Naive thymus-derived CD4-positive, alpha-beta T cell (primary cell): Measurements from ENCODE around the gene PLVAP. TPM values are rescaled to one million over a fixed set of nuclear protein-coding genes. Genes with fewer than 3 reads are reported as not detected.
A peak's percentile ranks its signal among the peaks of the same experiment; 100 is the strongest.

ENCODE experiments used
- ATAC-seq: fragments of 150-1000 bp; cut with Tn5 transposase; 2 replicates; pipeline ENCODE4 v1.10.0; 2021; ENCODE audit warnings: mild to moderate bottlenecking, moderate library complexity
- CTCF ChIA-PET: fragments of 350-600 bp; sonication (Branson Sonifier 250); formaldehyde crosslinking; loops from one replicate; lab custom pipeline; 2021; ENCODE audit warnings: antibody characterized with exemption; lab: Charles Lee
- POLR2A ChIA-PET: fragments of 350-600 bp; sonication (Branson Sonifier 250); formaldehyde crosslinking; loops from one replicate; lab custom pipeline; 2021; ENCODE audit warnings: antibody characterized with exemption, inconsistent platforms; lab: Charles Lee
- DNase-seq, 9 donors: peaks; one replicate each; pipeline versions ENCODE4 v3.0.0 to v3.0.0-alpha.2; 2020 to 2022; ENCODE audit warnings: mixed read lengths in 1 of 9
- H3K27ac ChIP-seq: one replicate; pipeline ENCODE4 v1.7.0; 2013; ENCODE audit warnings: mild to moderate bottlenecking, low read depth, low read length, moderate library complexity
- H3K27me3 ChIP-seq, 2 donors: one replicate each; pipeline ENCODE4 v1.7.0; 2013; ENCODE audit warnings: low read length in 2 of 2, mild to moderate bottlenecking in 2 of 2, moderate library complexity in 2 of 2; ENCODE audit not compliant: control insufficient read depth in 2 of 2, insufficient read depth in 2 of 2
- H3K36me3 ChIP-seq, 3 experiments: 1 replicate in 2 of 3; 2 replicates in 1 of 3; pipeline ENCODE4 v1.7.0; 2013; ENCODE audit warnings: low read length in 3 of 3, mild to moderate bottlenecking in 3 of 3, moderate library complexity in 1 of 3; ENCODE audit not compliant: insufficient read depth in 3 of 3, control insufficient read depth in 2 of 3
- H3K4me1 ChIP-seq, 2 donors: one replicate each; pipeline ENCODE4 v1.7.0; 2013; ENCODE audit warnings: low read length in 2 of 2, mild to moderate bottlenecking in 2 of 2, moderate library complexity in 1 of 2; ENCODE audit not compliant: control insufficient read depth in 2 of 2, insufficient read depth in 2 of 2
- H3K4me3 ChIP-seq: 2 replicates; pipeline ENCODE4 v1.7.0; 2013; ENCODE audit warnings: mild to moderate bottlenecking, low read length
- H3K9me3 ChIP-seq, 3 experiments: 1 replicate in 2 of 3; 2 replicates in 1 of 3; pipeline ENCODE4 v1.7.0; 2013; ENCODE audit warnings: low read length in 3 of 3; ENCODE audit not compliant: control insufficient read depth in 2 of 3
- H3K27ac Mint-ChIP-seq, 9 donors: one replicate each; pipeline ENCODE4 v1.8.0; 2020 to 2022; ENCODE audit warnings: mixed read lengths in 9 of 9, mild to moderate bottlenecking in 8 of 9, moderate library complexity in 5 of 9, inconsistent platforms in 2 of 9
- H3K27me3 Mint-ChIP-seq, 5 donors: one replicate each; pipeline ENCODE4 v1.8.0; 2021 to 2022; ENCODE audit warnings: mixed read lengths in 5 of 5, mild to moderate bottlenecking in 1 of 5
- H3K36me3 Mint-ChIP-seq, 5 donors: one replicate each; pipeline ENCODE4 v1.8.0; 2020 to 2022; ENCODE audit warnings: mixed read lengths in 5 of 5, mild to moderate bottlenecking in 3 of 5, inconsistent platforms in 1 of 5
- H3K4me1 Mint-ChIP-seq, 7 donors: one replicate each; pipeline ENCODE4 v1.8.0; 2020 to 2022; ENCODE audit warnings: mixed read lengths in 7 of 7, mild to moderate bottlenecking in 3 of 7, inconsistent platforms in 1 of 7
- H3K4me3 Mint-ChIP-seq, 10 donors: one replicate each; pipeline ENCODE4 v1.8.0; 2020 to 2022; ENCODE audit warnings: mild to moderate bottlenecking in 10 of 10, mixed read lengths in 10 of 10, moderate library complexity in 6 of 10, inconsistent platforms in 2 of 10
- H3K9me3 Mint-ChIP-seq, 11 donors: one replicate each; pipeline ENCODE4 v1.8.0; 2020 to 2022; ENCODE audit warnings: mixed read lengths in 11 of 11, mild to moderate bottlenecking in 4 of 11, inconsistent platforms in 1 of 11, moderate library complexity in 1 of 11
- intact Hi-C, 2 donors: fragments of 100-400 bp; cut with micrococcal nuclease; formaldehyde crosslinking; loops; one replicate each; pipeline ENCODE4 v1.15.1; 2023
- polyA plus RNA-seq, 2 donors: library from polyadenylated mRNA; unstranded; fragments of 300-500 nt; fragmentation: Illumina TruSeq; gene quantifications; one replicate each; pipeline ENCODE4 v1.2.3, GENCODE V29; 2021
- total RNA-seq, 6 experiments: library from RNA in 5 of 6; stranded (reverse) in 5 of 6; gene quantifications; 1 replicate in 5 of 6; 2 replicates in 1 of 6; pipeline ENCODE4 v1.2.3 and lab custom pipeline; 2021 to 2026

PLVAP gene
- total and polyA plus RNA-seq, 7 experiments from 2014 or later = 0.24 to 0.43 (median 0.42) TPM; not detected in 4

- Mint-ChIP-seq H3K4me3 (peak overlapping the region; percentile 39 to 85 (median 65)), H3K27ac (peak overlapping the region in 4 of 9 donors; percentile 12 to 38 (median 28)), H3K9me3 (peaks cover 0 to 3% (median 0%) of the 10 kb centered on the region in 11 donors), H3K27me3 (peaks cover 0 to 12% (median 0%) of the 10 kb centered on the region in 5 donors), H3K36me3 (peaks cover 0 to 20% (median 3%) of the 10 kb centered on the region in 5 donors), H3K4me1 (peaks cover 21 to 45% (median 28%) of the 10 kb centered on the region in 7 donors)
- POLR2A ChIA-PET = interaction anchor here (0.5 to 1.9 kb wide), 4 partner anchors 9 to 419 kb away, joined by 3 to 6 read pairs (median 3); partner anchors contain the start of gene DDA1
- H3K4me1 ChIP-seq = peaks cover 17 to 18% of the 10 kb centered on the region in 2 donors
- H3K27ac ChIP-seq = no peak overlapping the region
- peaks cover 0 to 4% (median 0%) of the 10 kb centered on the region in 3 experiments for H3K36me3 ChIP-seq
- intact Hi-C loops = no loop called here
- CTCF ChIA-PET = interaction anchor here (0.6 kb wide), 1 partner anchor 132 kb away, joined by 3 read pairs; no protein-coding TSS in a partner anchor
- ATAC-seq = no peak
- no peak overlapping the region for H3K4me3 ChIP-seq
- no peaks in the 10 kb centered on the region for H3K9me3 ChIP-seq
- H3K27me3 ChIP-seq = no peaks in the 10 kb centered on the region
- DNase-seq = no peak
Observed at GRCh38 chr19:17330262-17331044, 46.7 kb downstream of the PLVAP start.

GRCh38 chr19:17329366-17330261, 47.5 kb downstream of the PLVAP start:
- POLR2A ChIA-PET = interaction anchor here (0.5 to 1.9 kb wide), 7 partner anchors 10 to 420 kb away, joined by 3 to 17 read pairs (median 3); partner anchors contain the start of genes DDA1 and MRPL34
- H3K4me3 ChIP-seq = peak overlapping the region; percentile 33
- Mint-ChIP-seq H3K9me3 (peaks cover 0 to 3% (median 0%) of the 10 kb centered on the region in 11 donors), H3K4me1 (peaks cover 17 to 36% (median 22%) of the 10 kb centered on the region in 7 donors), H3K4me3 (peak overlapping the region; percentile 18 to 85 (median 68)), H3K27ac (peak overlapping the region in 2 of 9 donors; percentile 12 to 19), H3K36me3 (peaks cover 0 to 20% (median 3%) of the 10 kb centered on the region in 5 donors), H3K27me3 (peaks cover 0 to 12% (median 0%) of the 10 kb centered on the region in 5 donors)
- DNase-seq = no peak
- H3K27me3 ChIP-seq = no peaks in the 10 kb centered on the region
- H3K36me3 ChIP-seq = peaks cover 0 to 4% (median 0%) of the 10 kb centered on the region in 3 experiments
- ATAC-seq = no peak
- CTCF ChIA-PET = interaction anchor here (0.6 kb wide), 1 partner anchor 132 kb away, joined by 3 read pairs; no protein-coding TSS in a partner anchor
- peak overlapping the region; percentile 84 for H3K27ac ChIP-seq
- H3K4me1 ChIP-seq = peaks cover 11 to 13% of the 10 kb centered on the region in 2 donors
- intact Hi-C loops = loop anchor here in 1 of 2 donors (2.0 kb wide), 1 partner anchor 17 kb away; no protein-coding TSS in a partner anchor
- no peaks in the 10 kb centered on the region for H3K9me3 ChIP-seq

- ATAC-seq = peak; percentile 38
- intact Hi-C loops = loop anchor here in 1 of 2 donors (1.0 to 2.0 kb wide), 5 partner anchors 9 to 36 kb away; partner anchors contain the start of genes DDA1, GTPBP3 and MRPL34
Observed at GRCh38 chr19:17328517-17329365, 48.4 kb downstream of the PLVAP start.

GRCh38 chr19:17327654-17328516, 49.3 kb downstream of the PLVAP start:
- DNase-seq (peak in 8 of 9 donors; percentile 35 to 61 (median 50)), ATAC-seq (peak; percentile 79)
- peaks cover 0 to 3% (median 0%) of the 10 kb centered on the region in 11 donors for H3K9me3 Mint-ChIP-seq
- H3K27ac Mint-ChIP-seq = peak overlapping the region in 7 of 9 donors; percentile 48 to 84 (median 76)
- Histone ChIP-seq H3K4me1 (peaks cover 6 to 7% of the 10 kb centered on the region in 2 donors), H3K27me3 (no peaks in the 10 kb centered on the region), H3K36me3 (peaks cover 0 to 4% (median 0%) of the 10 kb centered on the region in 3 experiments), H3K9me3 (no peaks in the 10 kb centered on the region), H3K4me3 (peak overlapping the region; percentile 71), H3K27ac (peak overlapping the region; percentile 84)
- ChIA-PET POLR2A (interaction anchor here (0.7 to 6.6 kb wide), 5 partner anchors 11 to 102 kb away, joined by 3 to 36 read pairs (median 5); partner anchors contain the start of genes DDA1 and MRPL34), CTCF (interaction anchor here (0.6 to 1.7 kb wide), 2 partner anchors 14 to 36 kb away, joined by 3 to 4 read pairs; no protein-coding TSS in a partner anchor)
- peak overlapping the region; percentile 71 to 85 (median 81) for H3K4me3 Mint-ChIP-seq
- H3K36me3 Mint-ChIP-seq = peaks cover 0 to 16% (median 3%) of the 10 kb centered on the region in 5 donors
- intact Hi-C loops = loop anchor here in 1 of 2 donors (1.0 to 2.0 kb wide), 5 partner anchors 9 to 36 kb away; partner anchors contain the start of genes DDA1, GTPBP3 and MRPL34
- H3K27me3 Mint-ChIP-seq = peaks cover 0 to 12% (median 0%) of the 10 kb centered on the region in 5 donors
- peaks cover 7 to 28% (median 15%) of the 10 kb centered on the region in 7 donors for H3K4me1 Mint-ChIP-seq

More at GRCh38 chr19:17328517-17329365, 48.4 kb downstream of the PLVAP start:
- H3K4me3 ChIP-seq = peak overlapping the region; percentile 71
- Mint-ChIP-seq H3K9me3 (peaks cover 0 to 3% (median 0%) of the 10 kb centered on the region in 11 donors), H3K36me3 (peaks cover 0 to 17% (median 3%) of the 10 kb centered on the region in 5 donors), H3K27ac (peak overlapping the region in 3 of 9 donors; percentile 39 to 74 (median 52)), H3K4me1 (peaks cover 11 to 31% (median 19%) of the 10 kb centered on the region in 7 donors), H3K27me3 (peaks cover 0 to 12% (median 0%) of the 10 kb centered on the region in 5 donors), H3K4me3 (peak overlapping the region; percentile 48 to 85 (median 72))
- H3K9me3 ChIP-seq = no peaks in the 10 kb centered on the region
- no peaks in the 10 kb centered on the region for H3K27me3 ChIP-seq
- H3K36me3 ChIP-seq = peaks cover 0 to 4% (median 0%) of the 10 kb centered on the region in 3 experiments
- peaks cover 6 to 9% of the 10 kb centered on the region in 2 donors for H3K4me1 ChIP-seq
- CTCF ChIA-PET = interaction anchor here (0.6 kb wide), 1 partner anchor 14 kb away, joined by 4 read pairs; no protein-coding TSS in a partner anchor
- POLR2A ChIA-PET = interaction anchor here (0.6 to 1.9 kb wide), 6 partner anchors 20 to 102 kb away, joined by 3 to 17 read pairs (median 4); partner anchors contain the start of genes DDA1 and MRPL34
- DNase-seq = peak in 5 of 9 donors; percentile 37 to 50 (median 43)
- H3K27ac ChIP-seq = peak overlapping the region; percentile 84
